Activated CD8-positive, alpha-beta memory T cell treated with anti-CD3 and anti-CD28 coated beads, Interleukin-2, amount 10 ng/mL, durations not matched to agents 7 days and 5 days (primary cell): ENCODE data around the gene LRRC45. TPM values are rescaled to one million over a fixed set of nuclear protein-coding genes. Genes with fewer than 3 reads are reported as not detected.
"Not testable (repeated sequence)": the region's sequence is repeated elsewhere in the genome, so short reads cannot be mapped to it uniquely, and the experiment has no call there.

Source experiments
- ATAC-seq: fragments of 150-1000 bp; cut with Tn5 transposase; one replicate; pipeline ENCODE4 v1.10.0; 2021; ENCODE audit warnings: moderate library complexity
- CTCF ChIA-PET: fragments of 350-600 bp; sonication (Branson Sonifier 250); formaldehyde crosslinking; loops from one replicate; lab custom pipeline; 2021; ENCODE audit warnings: antibody characterized with exemption; lab: Charles Lee
- DNase-seq: peaks from one replicate; pipeline ENCODE4 v3.0.0-alpha.2; 2020
- H3K27ac Mint-ChIP-seq: one replicate; pipeline ENCODE4 v1.8.0; 2021; ENCODE audit warnings: mild to moderate bottlenecking, mixed read lengths
- H3K27me3 Mint-ChIP-seq: one replicate; pipeline ENCODE4 v1.8.0; 2021; ENCODE audit warnings: mixed read lengths
- H3K36me3 Mint-ChIP-seq: one replicate; pipeline ENCODE4 v1.8.0; 2021; ENCODE audit warnings: mild to moderate bottlenecking, mixed read lengths
- H3K4me1 Mint-ChIP-seq: one replicate; pipeline ENCODE4 v1.8.0; 2021; ENCODE audit warnings: mixed read lengths
- H3K4me3 Mint-ChIP-seq: one replicate; pipeline ENCODE4 v1.8.0; 2021; ENCODE audit warnings: mild to moderate bottlenecking, moderate library complexity, mixed read lengths
- H3K9me3 Mint-ChIP-seq: one replicate; pipeline ENCODE4 v1.8.0; 2022; ENCODE audit warnings: low read depth, mixed read lengths
- total RNA-seq, 2 experiments: library from RNA; stranded (reverse); gene quantifications; one replicate each; pipeline ENCODE4 v1.2.3, GENCODE V29; 2021

LRRC45 gene
- total RNA-seq, 2 experiments from 2014 or later = 45.4 to 61.6 TPM

- peaks cover 10% of the 10 kb centered on the region for H3K36me3 Mint-ChIP-seq
- H3K27me3 Mint-ChIP-seq = no peaks in the 10 kb centered on the region
- H3K4me1 Mint-ChIP-seq = peaks cover 25% of the 10 kb centered on the region
- CTCF ChIA-PET = interaction anchor here (1.0 to 4.5 kb wide), 8 partner anchors 11 to 173 kb away, joined by 3 to 56 read pairs (median 4); partner anchors contain the start of genes CENPX and LRRC45
- DNase-seq = no peak
- no peak overlapping the region for H3K4me3 Mint-ChIP-seq
- H3K9me3 Mint-ChIP-seq = no peaks in the 10 kb centered on the region
- ATAC-seq = no peak
- no peak overlapping the region for H3K27ac Mint-ChIP-seq
Observed at GRCh38 chr17:82033359-82034085, 10.4 kb downstream of the LRRC45 start.

DNA sequence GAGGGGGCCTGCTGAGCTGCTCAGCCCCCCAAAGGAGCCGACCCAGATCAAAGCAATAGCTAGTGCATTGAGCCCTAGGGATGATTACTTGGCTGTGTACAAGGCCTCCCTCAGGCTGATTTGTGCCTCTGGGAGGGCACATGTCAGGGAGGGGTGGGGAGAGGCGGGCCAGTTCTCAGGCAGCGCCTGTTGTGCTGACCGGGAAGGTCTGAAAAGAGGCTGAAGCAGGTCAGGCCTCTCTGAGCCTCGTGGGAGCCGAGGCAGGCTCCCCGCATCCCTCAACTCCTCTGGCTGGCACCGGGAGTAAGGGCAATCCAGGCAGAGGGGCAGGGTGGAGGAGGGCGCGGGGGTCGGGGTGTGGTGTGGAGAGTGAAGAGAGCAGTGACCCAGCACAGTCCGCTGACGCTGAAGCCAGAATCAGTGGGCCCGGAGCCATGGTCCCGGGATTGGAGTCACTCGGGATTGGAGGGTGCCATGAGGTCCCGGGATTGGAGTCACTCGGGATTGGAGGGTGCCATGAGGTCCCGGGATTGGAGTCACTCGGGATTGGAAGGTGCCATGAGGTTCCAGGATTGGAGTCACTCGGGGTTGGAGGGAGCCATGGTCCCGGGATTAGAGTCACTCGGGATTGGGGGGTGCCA is 11.4 kb downstream of the LRRC45 start:
- no peak for ATAC-seq
- CTCF ChIA-PET = interaction anchor here (1.2 to 2.1 kb wide), 5 partner anchors 12 to 172 kb away, joined by 3 to 9 read pairs (median 4); partner anchors contain the start of genes CENPX and LRRC45
- Mint-ChIP-seq H3K36me3 (peaks cover 10% of the 10 kb centered on the region), H3K27me3 (no peaks in the 10 kb centered on the region), H3K4me3 (no peak overlapping the region), H3K4me1 (peaks cover 27% of the 10 kb centered on the region), H3K27ac (no peak overlapping the region), H3K9me3 (no peaks in the 10 kb centered on the region)
- DNase-seq = no peak

DNA sequence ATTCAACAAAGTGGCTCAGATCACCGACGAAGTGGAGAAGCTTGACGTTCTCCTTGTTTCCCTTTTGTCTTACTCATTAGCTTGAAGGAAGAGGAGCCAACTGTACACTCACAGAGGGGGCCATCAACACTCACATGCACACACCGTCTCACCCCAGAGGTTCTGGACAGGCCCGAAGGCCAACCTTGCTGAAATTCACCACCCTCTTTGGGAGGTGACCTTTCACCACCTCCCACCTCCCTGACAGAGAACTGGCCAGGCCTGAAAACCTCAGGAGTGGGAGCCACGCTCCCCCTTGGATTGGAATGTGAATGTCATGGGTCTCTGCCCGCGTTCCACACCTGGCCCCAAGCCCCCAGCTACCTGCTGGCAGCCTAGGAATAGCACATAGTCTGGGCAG is 12.4 kb downstream of the LRRC45 start:
- Mint-ChIP-seq H3K9me3 (no peaks in the 10 kb centered on the region), H3K36me3 (peaks cover 7% of the 10 kb centered on the region), H3K27ac (no peak overlapping the region), H3K27me3 (no peaks in the 10 kb centered on the region), H3K4me1 (peaks cover 23% of the 10 kb centered on the region), H3K4me3 (peak overlapping the region; percentile 74)
- ATAC-seq (no peak), DNase-seq (no peak)
- CTCF ChIA-PET = interaction anchor here (0.8 to 3.5 kb wide), 5 partner anchors 12 to 119 kb away, joined by 3 to 10 read pairs (median 8); partner anchors contain the start of genes CENPX and LRRC45

- Mint-ChIP-seq H3K4me1 (peaks cover 22% of the 10 kb centered on the region), H3K27ac (no peak overlapping the region), H3K36me3 (peaks cover 7% of the 10 kb centered on the region), H3K4me3 (peak overlapping the region; percentile 74), H3K27me3 (no peaks in the 10 kb centered on the region), H3K9me3 (no peaks in the 10 kb centered on the region)
- no peak for ATAC-seq
- CTCF ChIA-PET = interaction anchor here (0.8 to 3.5 kb wide), 8 partner anchors 8 to 118 kb away, joined by 3 to 10 read pairs (median 5); partner anchors contain the start of genes CENPX and LRRC45
- DNase-seq = no peak
Observed at GRCh38 chr17:82035956-82036633, 13.0 kb downstream of the LRRC45 start.

GRCh38 chr17:82036634-82037091 is 13.6 kb downstream of the LRRC45 start:
- Mint-ChIP-seq H3K27ac (peak overlapping the region; percentile 28), H3K36me3 (peaks cover 7% of the 10 kb centered on the region), H3K27me3 (no peaks in the 10 kb centered on the region), H3K4me3 (peak overlapping the region; percentile 74), H3K4me1 (peaks cover 24% of the 10 kb centered on the region), H3K9me3 (no peaks in the 10 kb centered on the region)
- no peak for DNase-seq
- ATAC-seq = no peak
- CTCF ChIA-PET = interaction anchor here (0.8 to 3.5 kb wide), 7 partner anchors 9 to 77 kb away, joined by 3 to 10 read pairs (median 5); partner anchors contain the start of genes CENPX and LRRC45

DNA sequence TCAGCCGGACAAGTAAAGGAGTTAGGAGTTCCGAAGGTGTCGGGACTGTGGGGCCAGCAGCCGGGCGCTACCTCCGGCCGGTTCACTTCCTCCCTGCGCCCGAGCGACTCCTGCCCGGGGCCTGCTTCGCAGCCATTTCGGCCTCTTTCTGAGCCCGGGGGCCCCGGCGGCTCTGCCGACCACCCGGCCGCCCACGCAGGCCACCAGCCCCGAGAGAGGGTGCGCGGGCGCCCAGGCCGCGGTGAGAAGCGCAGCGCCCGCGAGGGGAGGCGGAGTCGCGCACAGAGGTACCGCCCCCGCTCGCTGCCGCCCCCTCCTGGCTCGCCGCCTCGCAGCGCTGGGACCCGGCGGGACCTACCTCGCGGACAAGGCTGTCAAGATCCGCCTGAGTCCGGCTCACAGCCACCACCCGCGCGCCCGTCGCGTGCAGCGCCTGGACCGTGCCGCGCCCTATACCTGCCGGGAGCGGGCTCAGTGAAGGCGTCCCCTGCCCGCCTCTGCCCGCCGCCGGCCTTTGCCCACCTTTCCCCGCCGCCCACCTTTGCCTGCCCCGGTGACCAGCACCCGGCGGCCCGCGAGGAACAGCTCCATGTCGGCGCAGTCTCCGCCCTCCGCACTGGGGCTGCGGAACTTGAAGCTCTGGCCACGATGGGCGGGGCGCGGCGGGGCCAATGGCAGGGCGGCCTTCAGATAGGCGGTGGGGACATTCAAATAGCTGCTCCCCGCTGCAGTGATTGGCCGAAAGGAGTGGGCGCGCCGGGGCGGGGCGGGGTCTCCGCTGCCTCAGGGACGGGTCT is 14.2 kb downstream of the LRRC45 start, which contains the start of gene DCXR:
TSS of gene DCXR (minus strand) at position 606 of the 797 bp plus-strand sequence. CDS start at position 591, 15 bp downstream.
- CTCF ChIA-PET = interaction anchor here (0.6 to 3.5 kb wide), 33 partner anchors 7 to 353 kb away, joined by 3 to 18 read pairs (median 5); partner anchors contain the start of genes CD7, CENPX, FASN and LRRC45
- peak; percentile 95 for ATAC-seq
- peaks cover 24% of the 10 kb centered on the region for H3K4me1 Mint-ChIP-seq
- H3K36me3 Mint-ChIP-seq = peaks cover 7% of the 10 kb centered on the region
- peak within 1 kb of the TSS; percentile 91 for H3K27ac Mint-ChIP-seq
- DNase-seq = peak; percentile 98
- no peaks in the 10 kb centered on the region for H3K27me3 Mint-ChIP-seq
- no peaks in the 10 kb centered on the region for H3K9me3 Mint-ChIP-seq
- peak within 1 kb of the TSS; percentile 74 for H3K4me3 Mint-ChIP-seq

DNA sequence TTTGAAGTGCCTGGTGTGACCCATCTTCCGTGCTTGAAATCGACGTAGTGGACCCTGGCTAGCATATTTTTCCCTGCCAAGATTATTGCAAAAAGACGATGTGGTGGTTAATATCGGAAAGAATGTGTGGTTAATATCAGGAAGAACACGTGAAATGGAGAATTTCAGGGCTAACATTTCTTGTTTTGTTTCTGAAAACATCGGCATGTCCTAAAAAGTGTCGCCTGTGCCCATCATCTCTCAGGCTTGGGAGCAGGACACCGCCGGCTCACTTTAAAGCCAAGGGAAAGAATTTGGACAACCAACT is 14.7 kb downstream of the LRRC45 start:
- H3K27ac Mint-ChIP-seq = peak overlapping the region; percentile 91
- no peak for DNase-seq
- H3K9me3 Mint-ChIP-seq = no peaks in the 10 kb centered on the region
- no peaks in the 10 kb centered on the region for H3K27me3 Mint-ChIP-seq
- peaks cover 7% of the 10 kb centered on the region for H3K36me3 Mint-ChIP-seq
- peak overlapping the region; percentile 74 for H3K4me3 Mint-ChIP-seq
- CTCF ChIA-PET = interaction anchor here (0.6 to 3.5 kb wide), 31 partner anchors 8 to 353 kb away, joined by 3 to 18 read pairs (median 5); partner anchors contain the start of genes CD7, CENPX, FASN and LRRC45
- H3K4me1 Mint-ChIP-seq = peaks cover 24% of the 10 kb centered on the region
- no peak for ATAC-seq

GRCh38 chr17:82038796-82039409 is 15.8 kb downstream of the LRRC45 start:
- H3K36me3 Mint-ChIP-seq, H3K4me3 Mint-ChIP-seq, ATAC-seq, DNase-seq, H3K27me3 Mint-ChIP-seq, H3K9me3 Mint-ChIP-seq, H3K27ac Mint-ChIP-seq: not testable (repeated sequence)
- peaks cover 24% of the 10 kb centered on the region for H3K4me1 Mint-ChIP-seq
- CTCF ChIA-PET = interaction anchor here (1.7 to 3.5 kb wide), 5 partner anchors 9 to 117 kb away, joined by 7 to 16 read pairs (median 13); partner anchors contain the start of genes CENPX and LRRC45

DNA sequence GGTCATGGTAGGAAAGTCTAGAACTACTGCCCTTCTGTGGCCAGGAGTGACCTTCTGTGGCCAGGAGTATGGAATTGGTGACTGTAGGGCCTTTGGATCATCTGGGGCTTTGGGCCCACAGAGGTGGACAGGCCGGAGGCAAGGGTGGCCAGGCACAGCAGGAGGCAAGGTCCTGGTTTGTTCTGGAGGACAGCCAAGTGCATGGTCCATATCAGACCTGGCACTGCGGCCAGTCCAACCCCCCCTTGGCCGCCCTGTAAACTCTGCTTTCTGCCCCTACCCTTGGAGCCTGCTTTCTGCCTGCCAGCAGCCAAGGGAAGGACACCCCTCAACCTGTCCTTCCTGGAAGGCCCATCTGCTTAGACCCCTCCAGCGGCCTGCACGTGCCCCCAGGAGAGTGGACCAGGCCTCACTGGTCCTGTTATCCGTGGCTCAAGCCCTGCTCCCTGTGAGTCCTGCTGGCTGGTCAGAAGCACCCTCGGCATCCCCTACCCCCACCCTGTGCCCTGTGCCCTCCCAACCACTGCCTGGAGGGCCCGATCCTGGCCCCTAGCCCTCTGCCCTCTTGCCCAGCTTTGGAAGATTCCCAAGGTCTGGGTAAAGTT is 16.7 kb downstream of the LRRC45 start:
- Mint-ChIP-seq H3K36me3 (peaks cover 7% of the 10 kb centered on the region), H3K4me1 (peaks cover 24% of the 10 kb centered on the region), H3K27ac (no peak overlapping the region), H3K27me3 (no peaks in the 10 kb centered on the region), H3K4me3 (no peak overlapping the region), H3K9me3 (no peaks in the 10 kb centered on the region)
- ATAC-seq (no peak), DNase-seq (no peak)
- CTCF ChIA-PET = interaction anchor here (2.5 kb wide), 1 partner anchor 10 kb away, joined by 16 read pairs; no protein-coding TSS in a partner anchor

DNA sequence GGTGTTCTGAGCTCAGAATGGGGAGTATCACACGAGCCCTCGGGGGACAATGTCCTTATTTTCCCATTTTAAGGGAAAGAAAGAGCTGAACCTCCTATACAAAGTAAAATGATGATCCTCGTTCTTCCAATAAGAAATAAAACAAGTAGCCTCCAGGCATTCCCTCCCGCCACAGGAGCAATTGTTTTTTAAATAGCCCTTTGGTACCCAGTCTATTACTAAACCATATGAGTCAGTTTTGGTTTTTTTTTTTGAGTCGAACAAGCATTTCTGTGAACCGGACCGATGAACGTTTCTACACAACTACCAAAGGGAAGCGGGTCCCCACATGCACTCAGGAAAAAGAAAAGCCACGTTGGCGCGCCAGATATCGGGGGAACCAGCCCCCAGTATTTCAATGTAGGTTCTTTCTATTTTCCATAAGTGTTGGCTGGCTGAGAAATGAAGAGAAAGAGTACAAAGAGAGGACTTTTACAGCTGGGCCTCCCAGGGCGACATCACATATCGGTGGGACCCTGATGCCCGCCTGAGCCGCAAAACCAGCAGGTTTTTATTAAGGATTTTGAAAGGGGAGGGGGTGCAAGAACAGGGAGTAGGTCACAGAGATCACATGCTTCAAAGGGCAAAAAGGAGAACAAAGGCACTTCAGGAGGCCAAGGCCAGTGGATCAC is 18.2 kb downstream of the LRRC45 start:
- Mint-ChIP-seq H3K27me3 (no peaks in the 10 kb centered on the region), H3K27ac (no peak overlapping the region), H3K4me3 (no peak overlapping the region), H3K36me3 (no peaks in the 10 kb centered on the region), H3K9me3 (no peaks in the 10 kb centered on the region), H3K4me1 (peaks cover 18% of the 10 kb centered on the region)
- ATAC-seq (no peak), DNase-seq (no peak)
- CTCF ChIA-PET = interaction anchor here (1.0 kb wide), 1 partner anchor 115 kb away, joined by 3 read pairs; no protein-coding TSS in a partner anchor

GRCh38 chr17:82042649-82043048 is 19.5 kb downstream of the LRRC45 start:
- DNase-seq (no peak), ATAC-seq (no peak)
- Mint-ChIP-seq H3K27me3 (no peaks in the 10 kb centered on the region), H3K27ac (no peak overlapping the region), H3K9me3 (no peaks in the 10 kb centered on the region), H3K4me1 (peaks cover 15% of the 10 kb centered on the region), H3K36me3 (no peaks in the 10 kb centered on the region), H3K4me3 (no peak overlapping the region)
- CTCF ChIA-PET = interaction anchor here (0.7 kb wide), 1 partner anchor 84 kb away, joined by 3 read pairs; no protein-coding TSS in a partner anchor
